NCI-H2227 (cell line): Measurements from ENCODE around the gene LRG1.
A peak's percentile ranks its signal among the peaks of the same experiment; 100 is the strongest.
"Not testable (repeated sequence)": the region's sequence is repeated elsewhere in the genome, so short reads cannot be mapped to it uniquely, and the experiment has no call there.

ENCODE experiments used
- DNase-seq: peaks from one replicate; lab custom pipeline; 2025; ENCODE audit not compliant: unreplicated experiment; lab: John Stamatoyannopoulos, UW

LRG1 gene

DNA sequence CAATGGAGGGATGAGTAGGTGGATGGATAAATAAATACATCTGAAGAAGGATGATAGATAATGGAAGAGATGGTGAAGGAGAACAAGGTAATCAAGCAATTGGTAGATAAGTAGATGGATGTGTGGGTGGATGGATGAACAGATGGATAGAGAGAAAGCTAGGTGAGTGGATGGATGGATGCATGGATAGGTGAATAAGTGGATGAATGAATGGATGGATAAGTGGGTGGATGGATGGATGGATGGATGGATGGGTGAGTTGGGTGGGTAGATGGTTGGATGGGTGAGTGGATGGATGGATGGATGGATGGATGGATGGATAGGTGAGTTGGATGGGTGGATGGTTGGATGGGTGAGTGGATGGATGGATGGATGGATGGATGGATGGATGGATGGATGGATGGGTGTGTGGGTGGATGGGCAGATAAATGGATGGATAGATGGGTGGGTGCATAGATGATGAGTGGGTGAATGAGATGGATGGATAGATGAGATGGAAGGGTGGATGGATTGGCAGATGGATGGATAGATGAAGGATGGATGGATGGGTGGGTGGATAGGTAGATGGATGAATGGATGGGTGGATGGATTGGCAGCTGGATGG, 13.4 kb upstream of the LRG1 start:
- no peak for DNase-seq

GRCh38 chr19:4552525-4552819, 12.6 kb upstream of the LRG1 start:
- DNase-seq = no peak

- no peak for DNase-seq
Measured at GRCh38 chr19:4550479-4551050, 10.7 kb upstream of the LRG1 start.

- DNase-seq = no peak
Measured at GRCh38 chr19:4550018-4550417, 10.2 kb upstream of the LRG1 start.

DNA sequence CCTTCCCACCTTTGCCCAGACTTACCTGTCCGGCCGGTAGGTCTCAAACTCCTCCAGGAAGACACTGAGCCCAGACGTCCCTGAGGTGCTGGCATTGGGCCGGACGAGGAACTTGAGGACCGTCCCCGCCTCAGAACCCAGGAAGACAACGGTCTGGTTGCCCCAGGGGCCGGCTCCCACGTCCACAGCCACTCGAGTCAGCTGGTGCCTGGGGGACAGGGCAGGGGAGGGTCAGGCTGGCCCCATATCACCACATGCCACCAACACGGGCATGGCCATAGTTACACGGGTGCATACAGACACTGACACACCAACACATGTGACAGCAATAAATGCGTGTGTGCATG, 8.4 kb upstream of the LRG1 start:
- DNase-seq = no peak

DNA sequence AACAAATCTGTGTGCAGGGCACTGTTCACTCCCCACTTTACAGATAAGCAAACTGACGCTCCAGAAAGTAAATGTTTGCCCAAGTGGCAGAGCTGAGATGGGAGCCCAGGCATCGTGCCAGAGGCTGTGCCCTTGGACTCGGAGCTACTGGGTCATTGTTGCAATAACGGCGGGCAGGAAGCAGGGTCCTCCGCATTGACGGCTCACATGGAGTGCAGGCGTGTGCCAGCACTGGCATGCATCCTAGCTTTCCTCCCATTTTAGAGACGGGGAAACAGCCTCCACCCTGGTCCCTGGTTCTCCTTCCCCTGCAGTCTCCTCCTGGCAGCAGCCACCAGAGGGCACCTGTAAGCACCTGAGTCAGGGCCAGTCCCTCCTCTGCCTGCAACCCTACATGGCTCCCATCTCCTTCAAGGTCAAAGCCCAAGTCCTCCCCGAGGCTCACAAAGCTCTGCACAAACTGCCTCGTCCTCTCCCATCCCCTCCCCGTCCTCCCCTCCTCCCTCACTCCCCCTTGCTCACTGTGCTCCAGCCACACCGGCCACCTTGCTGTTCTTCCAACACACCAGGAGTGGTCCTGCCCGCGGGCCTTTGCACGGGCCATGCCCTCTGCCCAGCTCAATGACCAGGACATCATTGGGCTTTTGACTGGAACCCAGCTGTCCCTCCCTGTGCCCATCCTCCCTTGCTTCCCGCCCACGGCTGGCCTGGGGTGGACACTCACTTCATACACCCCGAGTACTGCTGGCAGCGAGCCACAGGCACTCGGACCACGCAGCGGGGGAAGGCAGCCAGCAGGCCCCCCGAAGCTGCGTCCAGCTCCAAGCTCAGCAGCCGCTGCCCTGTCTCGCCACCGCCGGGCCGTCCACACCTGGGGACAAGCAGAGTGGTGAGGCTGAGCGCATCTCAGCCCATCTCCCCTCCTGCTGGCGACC, 7.7 kb upstream of the LRG1 start:
- no peak for DNase-seq

GRCh38 chr19:4543842-4544647, 4.2 kb upstream of the LRG1 start:
- DNase-seq = no peak

- DNase-seq = no peak
Measured at GRCh38 chr19:4542896-4543841, 3.3 kb upstream of the LRG1 start.

DNA sequence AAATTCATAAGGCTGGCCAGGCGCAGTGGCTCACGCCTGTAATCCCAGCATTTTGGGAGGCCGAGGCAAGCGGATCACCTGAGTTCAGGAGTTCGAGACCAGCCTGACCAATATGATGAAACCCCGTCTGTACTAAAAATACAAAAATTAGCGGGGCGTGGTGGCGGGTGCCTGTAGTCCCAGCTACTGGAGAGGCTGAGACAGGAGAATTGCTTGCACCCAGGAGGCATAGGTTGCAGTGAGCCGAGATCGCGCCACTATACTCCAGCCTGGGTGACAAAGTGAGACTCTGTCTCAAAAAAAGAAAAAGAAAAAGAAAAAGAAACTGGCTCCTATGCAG, 1.9 kb upstream of the LRG1 start:
- DNase-seq = not testable (repeated sequence)

- DNase-seq = no peak
Measured at GRCh38 chr19:4541114-4541805, 1.4 kb upstream of the LRG1 start.

DNA sequence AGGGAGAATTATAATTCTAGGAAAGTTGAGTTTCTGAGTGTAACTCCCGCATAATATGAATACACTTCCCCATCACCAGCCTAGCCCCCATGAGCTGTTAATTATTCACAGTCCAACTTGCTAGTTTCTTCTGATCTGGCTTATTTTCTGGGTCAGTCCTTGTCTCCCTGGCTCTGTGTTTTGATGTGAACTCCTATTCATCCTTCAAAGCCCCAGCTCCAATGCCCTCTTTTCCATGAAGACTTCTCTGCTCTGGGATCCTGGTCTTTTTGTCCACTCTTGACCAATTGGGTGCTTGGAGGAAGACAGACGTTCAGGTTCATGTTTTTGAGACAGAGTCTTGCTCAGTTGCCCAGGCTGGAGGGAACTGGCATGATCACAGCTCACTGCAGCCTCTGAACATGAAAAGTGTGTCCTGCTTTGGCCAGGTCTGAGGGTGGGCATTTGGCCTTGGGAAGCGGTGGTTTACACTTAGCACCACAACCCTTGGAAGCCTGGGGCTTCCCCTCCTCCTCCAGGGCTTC, 605 bp downstream of the LRG1 start:
- no peak for DNase-seq

DNA sequence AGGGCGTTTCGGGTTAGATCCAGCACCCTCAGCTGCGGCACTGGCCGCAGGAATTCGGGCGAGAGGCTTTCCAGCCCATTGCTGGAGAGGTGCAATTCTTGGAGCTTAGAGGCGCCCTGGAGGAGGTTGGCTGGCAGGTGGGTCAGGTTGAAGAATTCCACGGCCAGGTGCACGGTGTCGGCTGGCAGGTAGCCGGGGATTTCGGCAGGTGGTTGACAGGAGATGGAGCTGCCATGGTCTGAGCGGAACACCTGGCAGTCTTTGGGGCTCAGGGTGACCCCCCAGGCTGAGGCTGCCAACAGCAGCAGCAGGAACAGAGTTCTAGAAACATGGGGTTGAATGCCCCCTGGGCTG, 1.3 kb downstream of the LRG1 start:
- no peak for DNase-seq

DNA sequence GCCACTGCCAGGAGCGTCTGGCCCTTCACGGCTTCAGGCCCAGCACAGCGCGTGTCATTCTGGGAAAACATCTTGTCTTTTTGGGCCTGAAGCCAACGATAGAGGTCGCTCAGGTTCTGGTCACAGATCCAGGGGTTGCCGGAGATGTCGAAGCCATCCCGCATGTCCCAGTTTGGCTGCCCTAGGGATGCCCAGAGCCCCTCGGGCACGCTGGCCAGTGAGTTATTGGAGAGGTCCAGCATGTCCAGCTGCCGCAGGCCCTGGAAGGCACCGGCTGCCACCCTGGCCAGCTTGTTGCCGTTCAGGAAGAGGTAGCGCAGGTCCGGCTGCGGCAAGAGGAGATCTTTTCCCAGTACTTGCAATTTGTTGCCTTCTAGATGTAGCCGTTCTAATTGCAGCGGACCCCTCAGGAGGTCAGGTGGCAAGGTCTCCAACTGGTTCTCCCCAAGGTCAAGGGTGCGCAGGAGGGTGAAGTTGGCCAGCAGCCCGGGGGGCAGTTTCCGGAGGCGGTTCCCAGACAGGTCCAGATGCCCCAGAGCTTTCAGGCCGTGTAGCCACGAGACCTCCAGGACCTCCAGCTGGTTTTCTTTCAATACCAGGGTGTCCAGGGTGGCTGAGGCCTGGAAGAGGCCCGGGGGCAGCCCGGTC, 1.8 kb downstream of the LRG1 start:
- DNase-seq = no peak

DNA sequence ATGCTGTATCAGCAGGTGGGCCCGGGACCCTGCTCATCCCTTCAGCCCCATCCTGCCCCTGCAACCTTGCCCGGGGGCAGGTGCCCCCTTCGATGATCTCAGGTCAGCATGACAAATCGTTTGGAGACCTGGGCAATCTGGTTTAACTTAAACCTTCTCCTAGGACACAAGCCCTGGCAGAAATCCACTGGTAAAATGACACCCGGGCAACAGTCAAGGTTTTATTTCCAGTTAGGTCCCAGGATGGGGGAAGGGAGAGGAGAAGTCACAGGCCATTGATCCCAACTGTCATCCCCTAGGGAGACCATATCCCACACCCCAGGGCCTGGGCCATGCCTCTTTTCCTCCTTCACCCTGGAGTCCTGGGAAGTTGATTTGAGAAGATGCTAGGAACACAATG, 3.0 kb downstream of the LRG1 start:
- DNase-seq = no peak

GRCh38 chr19:4534836-4535658, 4.8 kb downstream of the LRG1 start, which contains the start of gene PLIN5:
TSS of gene PLIN5 (minus strand) at chr19:4535224. CDS start at chr19:4534074, 1,150 bp downstream.
- peak; percentile 95 for DNase-seq

DNA sequence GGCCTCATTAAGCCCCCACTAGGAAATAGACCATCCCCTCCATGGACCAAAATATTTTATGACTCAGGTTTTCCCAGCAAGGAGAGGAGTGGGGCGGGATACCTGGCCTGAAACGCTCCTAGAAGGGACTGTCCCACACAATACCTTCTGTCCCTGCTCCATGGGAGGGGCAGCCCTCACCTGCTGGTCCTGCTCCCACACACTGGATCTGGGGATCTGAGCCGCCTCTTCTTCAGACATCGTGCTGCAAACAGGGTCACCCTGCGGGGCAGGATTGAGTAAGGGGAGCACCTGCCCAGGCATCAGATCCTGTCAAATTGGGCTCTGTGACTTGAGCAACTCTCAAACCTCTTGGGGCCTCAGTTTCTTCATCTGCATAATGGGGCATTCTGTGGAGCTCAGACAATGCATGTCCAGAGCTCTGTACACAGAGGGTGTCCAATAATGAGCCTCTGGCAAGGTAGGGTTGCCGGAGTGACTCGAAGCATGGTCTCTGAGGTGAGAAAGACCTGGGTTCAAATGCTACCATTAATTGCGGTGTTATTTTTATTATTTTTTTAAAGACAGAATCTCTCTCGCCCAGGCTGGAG, 5.9 kb downstream of the LRG1 start:
- no peak for DNase-seq

DNA sequence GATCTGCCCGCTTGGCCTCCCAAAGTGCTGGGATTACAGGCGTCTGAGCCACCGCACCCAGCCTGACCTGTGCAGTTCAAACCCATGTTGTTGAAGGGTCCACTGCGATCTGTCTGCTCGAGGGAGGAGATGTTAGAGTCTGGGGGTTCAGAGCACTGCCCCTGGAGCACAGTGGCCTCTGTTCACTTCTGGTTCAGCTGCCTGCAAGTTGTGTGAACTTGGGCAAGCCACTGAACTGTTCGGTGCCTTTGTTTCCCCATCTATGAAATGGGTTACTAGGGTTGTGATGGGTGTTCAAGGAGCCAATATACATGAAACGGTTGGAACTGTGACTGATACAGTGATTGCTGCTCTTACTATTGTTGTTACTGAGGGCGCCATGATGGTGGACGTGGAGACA, 6.5 kb downstream of the LRG1 start:
- no peak for DNase-seq

DNA sequence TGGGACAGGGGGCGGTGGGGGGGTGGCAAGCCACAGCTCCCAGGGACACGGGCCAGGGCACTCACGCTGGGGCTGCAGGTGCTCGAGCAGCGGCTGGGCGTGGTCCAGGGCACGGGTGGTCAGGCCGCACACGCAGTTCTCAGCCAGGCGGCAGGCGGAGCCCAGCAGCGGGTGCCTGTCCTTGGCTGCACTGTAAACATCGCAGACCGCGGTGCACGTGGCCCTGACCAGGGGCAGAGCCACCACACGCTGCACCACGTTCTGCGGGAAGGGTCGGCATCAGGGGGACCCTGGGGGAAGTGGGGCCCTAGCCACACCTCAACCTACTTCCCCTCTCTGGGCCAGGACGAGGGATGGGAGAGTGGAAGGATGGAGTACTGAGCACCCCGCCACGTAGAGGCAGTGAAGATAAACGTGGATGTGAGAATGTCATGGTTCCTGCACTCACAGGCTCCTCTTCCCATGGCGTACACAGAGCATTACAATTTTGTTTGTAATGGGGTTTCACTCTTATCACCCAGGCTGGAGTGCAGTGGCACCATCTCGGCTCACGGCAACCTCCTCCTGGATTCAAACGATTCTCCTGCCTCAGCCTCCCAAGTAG, 8.2 kb downstream of the LRG1 start:
- DNase-seq = peak; percentile 29
